ENCODE data around the gene BOLA2B.
"Not testable (repeated sequence)": the region's sequence is repeated elsewhere in the genome, so short reads cannot be mapped to it uniquely, and the experiment has no call there.

Gene BOLA2B

GRCh38 chr16:30184096-30184890 is 9.2 kb downstream of the BOLA2B start:
- DNase-seq, result peak; percentile 18

DNA sequence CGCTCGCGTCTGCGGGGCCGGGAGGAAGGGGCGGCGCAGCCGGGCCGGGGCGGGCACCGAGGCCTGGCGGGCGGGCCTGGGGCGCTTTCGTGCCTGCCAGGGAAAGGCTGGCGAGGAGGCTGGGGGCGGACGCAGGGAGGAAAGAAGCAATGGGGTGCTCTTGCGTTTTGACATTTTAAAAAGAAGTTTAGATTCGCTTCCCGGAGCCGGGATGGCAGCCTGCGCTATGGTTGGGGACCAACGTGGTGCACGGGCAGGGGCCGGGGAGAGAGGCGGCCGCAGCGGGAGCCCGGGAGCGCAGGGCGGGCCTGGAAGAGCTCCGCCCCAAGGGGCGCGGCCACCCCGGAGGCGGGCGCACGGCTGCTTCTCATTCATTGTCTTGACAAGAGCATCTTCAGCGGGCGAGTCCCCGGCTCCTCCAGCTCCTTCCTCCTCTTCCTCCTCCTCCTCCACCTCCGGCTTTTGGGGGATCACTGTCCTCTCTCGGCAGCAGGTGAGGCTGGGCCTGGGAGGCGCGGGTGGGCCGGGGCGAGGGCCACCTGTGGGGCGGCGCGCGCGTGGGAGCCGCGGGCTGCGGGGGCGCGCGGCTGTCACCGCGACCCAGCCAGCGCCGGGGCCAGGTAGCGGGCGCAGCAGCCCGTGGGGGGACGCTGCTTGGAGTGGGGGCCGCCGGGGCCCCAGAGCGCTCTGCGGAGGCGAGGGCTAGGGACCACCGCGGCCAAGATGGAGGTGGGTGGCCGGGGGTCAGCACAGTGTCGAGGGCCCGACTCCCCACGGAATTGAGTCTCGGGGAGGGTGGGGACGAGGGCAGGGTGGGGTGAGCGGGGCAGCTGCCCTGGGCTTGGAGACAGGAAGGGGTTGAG is 10.0 kb downstream of the BOLA2B start, which contains the start of gene CORO1A:
TSS of gene CORO1A (plus strand) at position 370 of the 863 bp plus-strand sequence. CDS start 1,608 bp downstream, outside the sequence.
- peak; percentile 94 for DNase-seq

DNA sequence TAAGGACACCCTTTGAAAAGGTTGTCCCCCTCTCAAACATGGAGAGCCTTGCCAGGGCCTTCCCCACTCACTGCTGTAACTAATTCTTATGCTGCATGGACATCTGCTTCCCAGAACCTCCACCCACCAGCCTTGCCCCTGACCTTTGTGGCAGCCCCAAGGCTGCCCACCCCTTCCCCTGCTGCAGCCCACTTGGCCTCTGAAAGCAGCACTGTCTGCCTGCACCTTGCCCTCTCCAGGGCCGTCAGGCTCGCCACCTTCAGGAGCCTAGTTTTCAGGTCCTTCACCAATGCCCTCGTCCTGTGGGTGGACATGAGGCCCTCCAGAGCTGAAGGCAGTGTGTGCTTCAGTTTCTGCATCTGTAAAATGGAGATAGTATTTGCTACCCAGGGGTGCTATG is 12.7 kb downstream of the BOLA2B start:
- DNase-seq, result no peak

- no peak for DNase-seq
Measured at GRCh38 chr16:30179931-30180330, 13.5 kb downstream of the BOLA2B start.

DNA sequence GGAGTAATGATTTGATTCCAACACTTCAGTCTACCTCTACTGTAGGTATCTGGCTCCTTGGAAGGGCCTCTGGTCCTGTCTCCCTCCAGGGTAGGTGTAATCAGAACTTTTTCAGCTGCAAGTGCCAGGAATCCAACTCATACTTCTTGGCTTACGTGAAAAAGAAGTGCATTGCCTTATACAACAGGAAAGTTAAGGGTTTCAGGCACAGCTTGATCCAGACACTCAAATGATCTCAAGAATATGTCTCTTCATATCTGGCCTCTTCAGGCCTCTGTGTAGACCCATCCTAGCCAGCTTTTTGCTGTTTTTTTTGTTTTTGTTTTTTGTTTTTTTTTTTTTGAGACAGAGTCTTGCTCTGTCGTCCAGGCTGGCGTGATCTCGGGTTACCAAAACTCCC is 14.3 kb downstream of the BOLA2B start:
- DNase-seq, result no peak

GRCh38 chr16:30176876-30177275 is 16.6 kb downstream of the BOLA2B start:
- not testable (repeated sequence) for DNase-seq

GRCh38 chr16:30173054-30173453 is 20.4 kb downstream of the BOLA2B start:
- DNase-seq, result no peak

DNA sequence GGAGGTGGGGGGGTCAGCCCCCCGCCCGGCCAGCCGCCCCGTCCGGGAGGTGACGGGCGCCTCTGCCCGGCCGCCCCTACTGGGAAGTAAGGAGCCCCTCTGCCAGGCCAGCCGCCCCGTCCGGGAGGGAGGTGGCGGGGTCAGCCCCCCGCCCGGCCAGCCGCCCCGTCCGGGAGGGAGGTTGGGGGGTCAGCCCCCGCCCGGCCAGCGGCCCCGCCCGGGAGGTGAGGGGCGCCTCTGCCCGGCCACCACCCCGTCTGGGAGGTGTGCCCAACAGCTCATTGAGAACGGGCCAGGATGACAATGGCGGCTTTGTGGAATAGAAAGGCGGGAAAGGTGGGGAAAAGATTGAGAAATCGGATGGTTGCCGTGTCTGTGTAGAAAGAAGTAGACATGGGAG is 23.3 kb downstream of the BOLA2B start:
- not testable (repeated sequence) for DNase-seq

DNA sequence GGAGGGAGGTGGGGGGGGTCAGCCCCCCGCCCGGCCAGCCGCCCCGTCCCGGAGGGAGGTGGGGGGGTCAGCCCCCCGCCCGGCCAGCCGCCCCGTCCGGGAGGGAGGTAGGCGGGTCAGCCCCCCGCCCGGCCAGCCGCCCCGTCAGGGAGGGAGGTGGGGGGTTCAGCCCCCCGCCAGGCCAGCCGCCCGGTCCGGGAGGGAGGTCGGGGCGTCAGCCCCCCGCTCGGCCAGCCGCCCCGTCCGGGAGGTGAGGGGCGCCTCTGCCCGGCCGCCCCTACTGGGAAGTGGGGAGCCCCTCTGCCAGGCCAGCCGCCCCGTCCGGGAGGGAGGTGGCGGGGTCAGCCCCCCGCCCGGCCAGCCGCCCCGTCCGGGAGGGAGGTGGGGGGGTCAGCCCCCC is 24.1 kb downstream of the BOLA2B start:
- DNase-seq, result not testable (repeated sequence)

DNA sequence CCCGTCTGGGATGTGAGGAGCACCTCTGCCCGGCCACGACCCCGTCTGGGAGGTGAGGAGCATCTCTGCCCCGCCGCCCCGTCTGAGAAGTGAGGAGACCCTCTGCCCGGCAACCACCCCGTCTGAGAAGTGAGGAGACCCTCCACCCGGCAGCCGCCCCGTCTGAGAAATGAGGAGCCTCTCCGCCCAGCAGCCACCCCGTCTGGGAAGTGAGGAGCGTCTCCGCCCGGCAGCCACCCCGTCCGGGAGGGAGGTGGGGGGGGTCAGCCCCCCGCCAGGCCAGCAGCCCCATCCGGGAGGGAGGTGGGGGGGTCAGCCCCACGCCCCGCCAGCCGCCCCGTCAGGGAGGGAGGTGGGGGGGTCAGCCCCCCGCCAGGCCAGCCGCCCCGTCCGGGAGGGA is 24.7 kb downstream of the BOLA2B start:
- not testable (repeated sequence) for DNase-seq

DNA sequence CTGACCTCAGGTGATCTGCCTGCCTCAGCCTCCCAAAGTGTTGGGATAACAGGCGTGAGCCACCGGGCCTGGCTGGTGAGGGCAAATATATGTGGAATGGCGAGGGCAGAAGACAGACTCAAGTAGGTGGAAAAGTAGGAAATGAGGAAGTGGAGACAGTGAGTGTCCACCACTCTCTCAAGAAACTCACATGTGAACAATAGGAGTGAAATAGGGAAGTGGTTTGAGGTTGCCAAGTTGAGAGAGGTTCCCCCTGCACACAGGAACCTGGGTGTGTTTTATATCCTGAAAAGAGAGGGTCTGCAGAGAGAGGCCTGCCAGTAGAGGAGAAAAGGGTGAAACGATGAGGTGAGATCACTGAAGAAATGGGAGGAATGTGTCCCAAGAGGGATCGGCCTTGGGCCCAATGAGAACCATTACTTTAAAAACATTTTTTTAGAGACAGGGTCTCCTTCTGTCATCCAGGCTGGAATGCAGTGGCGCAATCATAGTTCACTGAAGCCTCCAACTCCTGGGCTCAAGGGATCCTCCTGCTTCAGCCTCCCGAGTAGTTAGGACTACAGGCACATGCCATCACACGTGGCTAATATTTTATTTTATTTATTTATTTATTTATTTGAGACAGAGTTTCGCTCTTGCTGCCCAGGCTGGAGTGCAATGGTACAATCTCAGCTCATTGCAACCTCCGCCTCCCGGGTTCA is 27.1 kb downstream of the BOLA2B start:
- no peak for DNase-seq

GRCh38 chr16:30163538-30163937 is 29.9 kb downstream of the BOLA2B start:
- DNase-seq, result no peak

GRCh38 chr16:30157214-30157613 is 36.3 kb downstream of the BOLA2B start:
- no peak for DNase-seq

GRCh38 chr16:30155188-30155587 is 38.3 kb downstream of the BOLA2B start:
- DNase-seq, result no peak

DNA sequence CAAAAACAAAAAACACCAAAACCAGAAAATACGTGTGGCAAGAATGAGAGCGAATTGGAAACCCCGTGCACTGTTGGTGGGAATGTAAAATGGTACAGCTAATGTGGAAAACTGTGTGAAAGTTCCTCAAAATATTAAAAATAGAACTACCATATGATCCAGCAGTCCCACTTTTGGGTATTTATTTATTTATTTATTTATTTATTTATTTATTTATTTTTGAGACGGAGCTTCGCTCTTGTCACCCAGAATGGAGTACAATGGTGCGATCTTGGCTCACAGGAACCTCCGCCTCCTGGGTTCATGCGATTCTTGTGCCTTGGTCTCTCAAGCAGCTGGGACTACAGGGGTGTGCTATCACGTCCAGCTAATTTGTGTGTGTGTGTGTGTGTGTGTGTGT is 40.9 kb downstream of the BOLA2B start:
- DNase-seq, result no peak

- no peak for DNase-seq
Measured at GRCh38 chr16:30151091-30151490, 42.4 kb downstream of the BOLA2B start.

GRCh38 chr16:30149250-30149930 is 44.1 kb downstream of the BOLA2B start:
- DNase-seq, result no peak

GRCh38 chr16:30147843-30148510 is 45.5 kb downstream of the BOLA2B start:
- DNase-seq, result no peak

- no peak for DNase-seq
Measured at GRCh38 chr16:30145657-30146056, 47.8 kb downstream of the BOLA2B start.

- no peak for DNase-seq
Measured at GRCh38 chr16:30144917-30145316, 48.5 kb downstream of the BOLA2B start.

DNA sequence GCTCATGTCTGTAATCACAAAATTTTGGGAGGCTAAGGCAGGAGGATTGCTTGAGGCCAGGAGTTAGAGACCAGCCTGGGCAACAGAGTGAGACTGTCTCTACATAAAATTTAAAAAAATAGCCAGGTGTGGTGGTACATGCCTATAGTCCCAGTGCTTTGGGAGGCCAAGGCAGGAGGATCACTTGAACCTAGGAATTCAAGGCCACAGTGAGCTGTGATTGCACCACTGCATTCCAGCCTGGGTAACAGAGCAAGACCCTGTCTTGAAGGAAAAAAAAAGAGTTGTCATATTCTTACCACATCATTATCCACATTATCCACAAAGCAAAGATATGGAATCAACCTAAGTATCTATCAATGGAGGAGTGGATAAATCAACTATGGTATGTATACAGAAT is 49.4 kb downstream of the BOLA2B start:
- no peak for DNase-seq

GRCh38 chr16:30143347-30143702 is 50.1 kb downstream of the BOLA2B start:
- DNase-seq, result no peak
